OCI-LY7 (cell line): ENCODE measurements around the gene GNA15. TPM values are rescaled to one million over a fixed set of nuclear protein-coding genes. Genes with fewer than 3 reads are reported as not detected.

Source experiments
- BruUV-seq: library from RNA; stranded (reverse); fragments of 400-500 nt; replicated peaks from 2 replicates; lab custom pipeline; 2021; lab: Mats Ljungman, UMichigan
- CTCF ChIA-PET: fragments of 300-600 bp; sonication (Branson Sonifier 250); formaldehyde crosslinking; loops from one replicate; lab custom pipeline; 2022; ENCODE audit warnings: antibody characterized with exemption; ENCODE audit not compliant: unreplicated experiment; lab: Charles Lee
- POLR2A ChIA-PET: fragments of 300-600 bp; sonication (Branson Sonifier 250); formaldehyde crosslinking; loops from one replicate; lab custom pipeline; 2022; ENCODE audit warnings: antibody characterized with exemption; lab: Charles Lee
- DNase-seq: peaks from one replicate; pipeline ENCODE4 v3.0.0-alpha.2; 2015; ENCODE audit warnings: low spot score
- H2AFZ ChIP-seq: fragments of 200-600 bp; sonication (generic), shearing (Covaris generic); 2 replicates; pipeline ENCODE4 v1.6.1; 2014; ENCODE audit warnings: mild to moderate bottlenecking, antibody characterized with exemption, low read length, moderate library complexity
- H3K27ac ChIP-seq: fragments of 200-600 bp; sonication (generic); 2 replicates; pipeline ENCODE4 v1.5.1; 2014; ENCODE audit warnings: mixed run types, low read depth, mild to moderate bottlenecking, moderate library complexity, low read length, inconsistent platforms; ENCODE audit not compliant: poor library complexity, severe bottlenecking
- H3K36me3 ChIP-seq: fragments of 200-600 bp; sonication (generic); 2 replicates; pipeline ENCODE4 v1.6.1; 2014; ENCODE audit warnings: mild to moderate bottlenecking, antibody characterized with exemption, low read length, moderate library complexity, mixed read lengths; ENCODE audit not compliant: insufficient read depth
- H3K4me1 ChIP-seq: fragments of 200-600 bp; sonication (generic); 2 replicates; pipeline ENCODE4 v1.5.1; 2014; ENCODE audit warnings: mild to moderate bottlenecking, low read length; ENCODE audit not compliant: insufficient read depth, poor library complexity, severe bottlenecking
- H3K4me2 ChIP-seq: fragments of 200-600 bp; sonication (generic); 2 replicates; pipeline ENCODE4 v1.6.1; 2014; ENCODE audit warnings: mild to moderate bottlenecking, low read length
- H3K4me3 ChIP-seq: fragments of 200-600 bp; sonication (generic); 2 replicates; pipeline ENCODE4 v1.5.1; 2014; ENCODE audit warnings: mild to moderate bottlenecking, low read depth, low read length; ENCODE audit not compliant: poor library complexity, severe bottlenecking
- H3K79me2 ChIP-seq: fragments of 200-600 bp; sonication (generic); 2 replicates; pipeline ENCODE4 v1.6.1; 2016; ENCODE audit warnings: low read depth, mild to moderate bottlenecking, low read length, moderate library complexity, mixed read lengths; ENCODE audit not compliant: insufficient read depth
- H3K9me2 ChIP-seq: fragments of 200-600 bp; sonication (generic); 2 replicates; pipeline ENCODE4 v1.6.1; 2016; ENCODE audit warnings: mild to moderate bottlenecking, low read length, mixed read lengths; ENCODE audit not compliant: insufficient read depth
- H3K9me3 ChIP-seq: fragments of 200-600 bp; sonication (generic); 2 replicates; pipeline ENCODE4 v1.6.1; 2014; ENCODE audit warnings: mild to moderate bottlenecking, mixed run types, low read length, mixed read lengths
- H4K20me1 ChIP-seq: fragments of 200-600 bp; sonication (generic); 2 replicates; pipeline ENCODE4 v1.6.1; 2014; ENCODE audit warnings: mild to moderate bottlenecking, antibody characterized with exemption, low read length, moderate library complexity, mixed read lengths; ENCODE audit not compliant: insufficient read depth
- EZH2phosphoT487 ChIP-seq: fragments of 200-600 bp; sonication (generic); IDR thresholded peaks from 2 replicates; pipeline ENCODE4 v1.6.1; 2018; ENCODE audit warnings: low read depth, borderline replicate concordance, mild to moderate bottlenecking, mixed run types, antibody characterized with exemption, low read length, moderate library complexity, mixed read lengths
- intact Hi-C: fragments of 100-400 bp; cut with micrococcal nuclease; formaldehyde crosslinking; loops from one replicate; pipeline ENCODE4 v1.10.0; 2022; ENCODE audit not compliant: unreplicated experiment
- total RNA-seq, 2 experiments: library from RNA; depleted of rRNA in 1 of 2; stranded (reverse); fragments of >200 nt in 1 of 2; shearing (Covaris generic) in 1 of 2; gene quantifications; 2 replicates each; pipeline ENCODE4 v1.2.3, GENCODE V29; 2014 to 2022
- TF ChIP-seq, protein P1 (sequence below): fragments of 200-600 bp; sonication (generic); conservative IDR thresholded peaks from 2 replicates; pipeline ENCODE4 v1.5.1; 2014; ENCODE audit warnings: mild to moderate bottlenecking, antibody characterized with exemption, low read length, moderate library complexity, mixed read lengths

GNA15 gene
- total RNA-seq, 2 experiments from 2014 or later: not detected

- peaks cover 24% of the 10 kb centered on the region for H3K4me1 ChIP-seq
- peaks cover 48% of the 10 kb centered on the region for H3K79me2 ChIP-seq
- H3K9me3 ChIP-seq: no peaks in the 10 kb centered on the region
- peak overlapping the region; percentile 92 for H3K4me2 ChIP-seq
- H2AFZ ChIP-seq: peak overlapping the region; percentile 24; the same call in 1 of the 2 replicates
- no peak for DNase-seq
- H3K36me3 ChIP-seq: peaks cover 14% of the 10 kb centered on the region; the same call in 1 of the 2 replicates
- H3K27ac ChIP-seq: peak overlapping the region; percentile 72
- H4K20me1 ChIP-seq: peaks cover 8% of the 10 kb centered on the region; the same call in 1 of the 2 replicates
- H3K9me2 ChIP-seq: no peaks in the 10 kb centered on the region
- intact Hi-C loops: no loop called here
- BruUV-seq: no TSS peak
- ChIA-PET CTCF (no interaction called here), POLR2A (no interaction called here)
- peak overlapping the region; percentile 97 for H3K4me3 ChIP-seq
- TF ChIP-seq, protein P1, sequence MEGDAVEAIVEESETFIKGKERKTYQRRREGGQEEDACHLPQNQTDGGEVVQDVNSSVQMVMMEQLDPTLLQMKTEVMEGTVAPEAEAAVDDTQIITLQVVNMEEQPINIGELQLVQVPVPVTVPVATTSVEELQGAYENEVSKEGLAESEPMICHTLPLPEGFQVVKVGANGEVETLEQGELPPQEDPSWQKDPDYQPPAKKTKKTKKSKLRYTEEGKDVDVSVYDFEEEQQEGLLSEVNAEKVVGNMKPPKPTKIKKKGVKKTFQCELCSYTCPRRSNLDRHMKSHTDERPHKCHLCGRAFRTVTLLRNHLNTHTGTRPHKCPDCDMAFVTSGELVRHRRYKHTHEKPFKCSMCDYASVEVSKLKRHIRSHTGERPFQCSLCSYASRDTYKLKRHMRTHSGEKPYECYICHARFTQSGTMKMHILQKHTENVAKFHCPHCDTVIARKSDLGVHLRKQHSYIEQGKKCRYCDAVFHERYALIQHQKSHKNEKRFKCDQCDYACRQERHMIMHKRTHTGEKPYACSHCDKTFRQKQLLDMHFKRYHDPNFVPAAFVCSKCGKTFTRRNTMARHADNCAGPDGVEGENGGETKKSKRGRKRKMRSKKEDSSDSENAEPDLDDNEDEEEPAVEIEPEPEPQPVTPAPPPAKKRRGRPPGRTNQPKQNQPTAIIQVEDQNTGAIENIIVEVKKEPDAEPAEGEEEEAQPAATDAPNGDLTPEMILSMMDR: no peak
- TF ChIP-seq EZH2phosphoT487: no peak
Observed at GRCh38 chr19:3186160-3186688, 50.4 kb downstream of the GNA15 start.

DNA sequence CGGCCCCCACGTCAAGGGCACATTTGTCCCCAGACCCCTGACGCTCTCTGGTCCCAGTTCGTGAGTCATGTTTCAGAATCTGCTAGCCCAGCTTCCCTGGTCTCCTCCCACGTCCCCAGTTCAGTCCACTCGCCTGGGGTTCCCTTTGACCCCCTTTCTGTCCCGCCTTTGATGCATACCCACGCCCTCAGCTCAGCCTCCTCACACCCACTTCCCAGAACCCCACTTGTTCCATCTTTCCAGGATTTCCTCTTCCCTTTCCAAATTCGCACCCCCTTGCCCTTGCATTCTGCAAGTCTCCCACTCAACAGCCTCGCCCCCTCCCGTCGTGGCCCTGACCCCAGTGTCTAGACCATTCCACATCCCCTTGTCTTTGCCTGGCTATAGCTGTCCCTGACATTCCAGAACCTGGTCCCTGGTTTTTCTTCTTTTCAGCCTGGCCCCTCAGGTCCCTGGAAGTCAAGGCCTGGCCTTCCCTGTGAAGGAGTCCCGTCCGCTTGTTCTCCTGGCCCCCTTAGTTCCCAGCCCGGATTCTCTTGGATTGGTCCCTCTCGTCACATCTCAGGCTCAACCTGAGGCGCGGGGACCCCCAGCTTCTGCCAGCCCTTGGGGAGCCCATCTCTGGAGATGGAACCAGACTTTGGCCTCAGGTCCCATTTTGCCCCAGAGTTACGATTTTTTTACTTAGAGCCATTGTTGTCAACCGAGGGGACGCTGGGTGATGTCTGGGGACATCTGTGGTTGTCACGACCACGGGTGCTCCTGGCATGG lies 51.2 kb downstream of the GNA15 start:
- POLR2A ChIA-PET: interaction anchor here (0.6 kb wide), 1 partner anchor 122 kb away, joined by 6 read pairs; no protein-coding TSS in a partner anchor
- BruUV-seq: TSS peak; percentile 42
- H2AFZ ChIP-seq: no peak overlapping the region
- TF ChIP-seq, protein P1: no peak
- TF ChIP-seq EZH2phosphoT487: no peak
- H3K4me1 ChIP-seq: peaks cover 16% of the 10 kb centered on the region
- peaks cover 20% of the 10 kb centered on the region; the same call in 1 of the 2 replicates for H3K36me3 ChIP-seq
- DNase-seq: no peak
- H3K4me3 ChIP-seq: peak overlapping the region; percentile 97
- intact Hi-C loops: no loop called here
- H3K27ac ChIP-seq: no peak overlapping the region
- CTCF ChIA-PET: no interaction called here
- no peaks in the 10 kb centered on the region for H3K9me3 ChIP-seq
- peaks cover 8% of the 10 kb centered on the region; the same call in 1 of the 2 replicates for H4K20me1 ChIP-seq
- peak overlapping the region; percentile 92 for H3K4me2 ChIP-seq
- H3K79me2 ChIP-seq: peaks cover 52% of the 10 kb centered on the region
- no peaks in the 10 kb centered on the region for H3K9me2 ChIP-seq
